OCI-LY3 (cell line): ENCODE results near the gene REEP6.

Experiments
- EZH2phosphoT487 ChIP-seq: fragments of 200-600 bp; shearing (Covaris generic); IDR thresholded peaks from 2 replicates; pipeline ENCODE4 v1.6.1; 2018; ENCODE audit warnings: antibody characterized with exemption, mixed run types, low read depth
- TF ChIP-seq, protein P1 (sequence below): fragments of 200-600, 300-600 bp; sonication (generic); IDR thresholded peaks from 2 replicates; pipeline ENCODE4 v1.5.1; 2014; ENCODE audit warnings: antibody characterized with exemption, low read length, low read depth

- TF ChIP-seq, protein P1, sequence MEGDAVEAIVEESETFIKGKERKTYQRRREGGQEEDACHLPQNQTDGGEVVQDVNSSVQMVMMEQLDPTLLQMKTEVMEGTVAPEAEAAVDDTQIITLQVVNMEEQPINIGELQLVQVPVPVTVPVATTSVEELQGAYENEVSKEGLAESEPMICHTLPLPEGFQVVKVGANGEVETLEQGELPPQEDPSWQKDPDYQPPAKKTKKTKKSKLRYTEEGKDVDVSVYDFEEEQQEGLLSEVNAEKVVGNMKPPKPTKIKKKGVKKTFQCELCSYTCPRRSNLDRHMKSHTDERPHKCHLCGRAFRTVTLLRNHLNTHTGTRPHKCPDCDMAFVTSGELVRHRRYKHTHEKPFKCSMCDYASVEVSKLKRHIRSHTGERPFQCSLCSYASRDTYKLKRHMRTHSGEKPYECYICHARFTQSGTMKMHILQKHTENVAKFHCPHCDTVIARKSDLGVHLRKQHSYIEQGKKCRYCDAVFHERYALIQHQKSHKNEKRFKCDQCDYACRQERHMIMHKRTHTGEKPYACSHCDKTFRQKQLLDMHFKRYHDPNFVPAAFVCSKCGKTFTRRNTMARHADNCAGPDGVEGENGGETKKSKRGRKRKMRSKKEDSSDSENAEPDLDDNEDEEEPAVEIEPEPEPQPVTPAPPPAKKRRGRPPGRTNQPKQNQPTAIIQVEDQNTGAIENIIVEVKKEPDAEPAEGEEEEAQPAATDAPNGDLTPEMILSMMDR, result no peak
- no peak for TF ChIP-seq EZH2phosphoT487
Measured at GRCh38 chr19:1507763-1508506, 17.0 kb downstream of the REEP6 start.
